Spleen (tissue), 7 donors: Measurements from ENCODE around the gene PLCG2.

Experiments
- POLR2A ChIP-seq, 3 donors: fragments of 450-650 bp; IDR thresholded peaks; one replicate each; pipeline ENCODE4 v1.5.1; 2017; ENCODE audit warnings: antibody characterized with exemption in 3 of 3, mild to moderate bottlenecking in 1 of 3
- POLR2AphosphoS5 ChIP-seq, 3 donors: sonication (generic); formaldehyde crosslinking; IDR thresholded peaks; one replicate each; pipeline ENCODE4 v1.5.1; 2017; ENCODE audit warnings: antibody characterized with exemption in 3 of 3
- TF ChIP-seq, protein P1 (sequence below), 11 experiments: fragments of 200-600 bp in 7 of 11; fragments of 450-650 bp in 4 of 11; sonication (generic) in 4 of 11; IDR thresholded peaks in 8 of 11; conservative IDR thresholded peaks in 3 of 11; 1 replicate in 7 of 11; 2 replicates in 4 of 11; pipeline versions ENCODE4 v1.4.0 to v1.8.0; 2016 to 2021; ENCODE audit warnings: antibody characterized with exemption in 11 of 11, inconsistent platforms in 4 of 11, mild to moderate bottlenecking in 1 of 11
- donor health status: DM: no; HTN: no; CAD: no; lungs with moderate emphysema.
- donor health status: DM: no; HTN: no; CAD: no.
- donor health status: DM: no; HTN: no; CAD: no.

DNA sequence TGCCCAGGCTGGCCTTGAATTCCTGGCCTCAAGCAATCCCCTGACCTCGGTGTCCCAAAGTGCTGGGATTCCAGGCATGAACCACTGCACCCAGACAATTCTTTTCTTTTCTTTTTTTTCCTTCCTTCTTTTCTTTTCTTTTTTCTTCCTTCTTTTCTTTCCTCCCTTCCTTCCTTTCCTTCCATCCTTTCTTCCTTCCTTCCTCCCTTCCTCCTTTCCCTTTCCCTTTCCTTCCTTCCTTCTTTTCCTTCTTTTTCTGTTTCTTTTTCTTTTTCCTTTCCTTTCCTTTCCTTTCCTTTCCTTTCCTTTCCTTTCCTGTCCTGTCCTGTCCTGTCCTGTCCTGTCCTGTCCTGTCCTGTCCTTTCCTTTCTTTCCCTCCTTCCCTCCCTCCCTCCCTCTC is 44.6 kb downstream of the PLCG2 start:
- TF ChIP-seq POLR2A (IDR thresholded peaks at IDR 0.05) (no peak), POLR2AphosphoS5 (IDR thresholded peaks at IDR 0.05) (no peak)
- TF ChIP-seq, protein P1, sequence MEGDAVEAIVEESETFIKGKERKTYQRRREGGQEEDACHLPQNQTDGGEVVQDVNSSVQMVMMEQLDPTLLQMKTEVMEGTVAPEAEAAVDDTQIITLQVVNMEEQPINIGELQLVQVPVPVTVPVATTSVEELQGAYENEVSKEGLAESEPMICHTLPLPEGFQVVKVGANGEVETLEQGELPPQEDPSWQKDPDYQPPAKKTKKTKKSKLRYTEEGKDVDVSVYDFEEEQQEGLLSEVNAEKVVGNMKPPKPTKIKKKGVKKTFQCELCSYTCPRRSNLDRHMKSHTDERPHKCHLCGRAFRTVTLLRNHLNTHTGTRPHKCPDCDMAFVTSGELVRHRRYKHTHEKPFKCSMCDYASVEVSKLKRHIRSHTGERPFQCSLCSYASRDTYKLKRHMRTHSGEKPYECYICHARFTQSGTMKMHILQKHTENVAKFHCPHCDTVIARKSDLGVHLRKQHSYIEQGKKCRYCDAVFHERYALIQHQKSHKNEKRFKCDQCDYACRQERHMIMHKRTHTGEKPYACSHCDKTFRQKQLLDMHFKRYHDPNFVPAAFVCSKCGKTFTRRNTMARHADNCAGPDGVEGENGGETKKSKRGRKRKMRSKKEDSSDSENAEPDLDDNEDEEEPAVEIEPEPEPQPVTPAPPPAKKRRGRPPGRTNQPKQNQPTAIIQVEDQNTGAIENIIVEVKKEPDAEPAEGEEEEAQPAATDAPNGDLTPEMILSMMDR (IDR thresholded peaks at IDR 0.05 in 8 of 11, conservative IDR thresholded peaks at IDR 0.05 in 3 of 11), result no peak
